Parathyroid adenoma (tissue), 2 donors: Measurements from ENCODE around the gene TMEM158.

Source experiments
- H2AFZ ChIP-seq: fragments of 300-600 bp; sonication (generic); one replicate; pipeline ENCODE4 v1.7.0; 2017; ENCODE audit warnings: antibody characterized with exemption, mild to moderate bottlenecking
- H3K27ac ChIP-seq: fragments of 300-600 bp; sonication (generic); one replicate; pipeline ENCODE4 v1.7.0; 2017
- H3K27me3 ChIP-seq: fragments of 300-600 bp; sonication (generic); one replicate; pipeline ENCODE4 v1.7.0; 2017; ENCODE audit warnings: low read length; ENCODE audit not compliant: control insufficient read depth, insufficient read depth
- H3K36me3 ChIP-seq: fragments of 300-600 bp; sonication (generic); one replicate; pipeline ENCODE4 v1.7.0; 2017; ENCODE audit warnings: low read length; ENCODE audit not compliant: control insufficient read depth, insufficient read depth
- H3K4me1 ChIP-seq: fragments of 300-600 bp; sonication (generic); one replicate; pipeline ENCODE4 v1.7.0; 2017; ENCODE audit warnings: control low read depth
- H3K4me2 ChIP-seq: fragments of 300-600 bp; sonication (generic); one replicate; pipeline ENCODE4 v1.7.0; 2017; ENCODE audit warnings: low read length
- H3K4me3 ChIP-seq: fragments of 300-600 bp; sonication (generic); one replicate; pipeline ENCODE4 v1.7.0; 2017; ENCODE audit warnings: low read depth, low read length
- H3K79me2 ChIP-seq: fragments of 300-600 bp; sonication (generic); one replicate; pipeline ENCODE4 v1.7.0; 2017; ENCODE audit warnings: control low read depth
- H3K9ac ChIP-seq: fragments of 300-600 bp; sonication (generic); one replicate; pipeline ENCODE4 v1.7.0; 2017; ENCODE audit warnings: mild to moderate bottlenecking
- H3K9me3 ChIP-seq: fragments of 300-600 bp; sonication (generic); one replicate; pipeline ENCODE4 v1.7.0; 2017; ENCODE audit warnings: low read length; ENCODE audit not compliant: control insufficient read depth
- TF ChIP-seq, protein P1 (sequence below): fragments of 300-600 bp; sonication (generic); IDR thresholded peaks from one replicate; pipeline ENCODE4 v1.7.0; 2017; ENCODE audit warnings: antibody characterized with exemption, mild to moderate bottlenecking
- donor health status: primary hyperparathyroidism.

TMEM158 gene

DNA sequence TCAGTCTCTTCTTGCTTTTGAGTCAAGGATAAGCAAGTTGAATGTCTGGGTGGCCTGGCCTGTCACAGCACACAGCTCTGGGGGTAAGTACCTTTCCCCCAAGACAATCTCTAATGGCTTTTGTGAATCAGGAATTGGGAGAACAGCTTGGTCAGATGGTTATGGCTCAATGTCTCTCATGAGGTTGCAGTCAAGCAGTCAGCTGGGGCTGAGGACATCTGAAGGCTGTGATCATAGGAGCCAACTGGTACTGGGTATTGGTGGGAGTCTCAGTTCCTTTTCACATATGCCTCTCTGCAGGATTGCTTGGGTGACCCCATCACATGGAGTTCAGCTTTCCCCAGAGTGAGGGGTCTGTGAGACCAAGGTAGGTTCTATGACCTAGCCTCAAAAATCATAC lies 33.0 kb upstream of the TMEM158 start:
- H3K79me2 ChIP-seq, result no peaks in the 10 kb centered on the region
- no peaks in the 10 kb centered on the region for H3K9me3 ChIP-seq
- no peak overlapping the region for H3K4me3 ChIP-seq
- no peak overlapping the region for H2AFZ ChIP-seq
- H3K9ac ChIP-seq, result no peak overlapping the region
- H3K27ac ChIP-seq, result no peak overlapping the region
- H3K36me3 ChIP-seq, result no peaks in the 10 kb centered on the region
- H3K4me1 ChIP-seq, result no peaks in the 10 kb centered on the region
- TF ChIP-seq, protein P1, sequence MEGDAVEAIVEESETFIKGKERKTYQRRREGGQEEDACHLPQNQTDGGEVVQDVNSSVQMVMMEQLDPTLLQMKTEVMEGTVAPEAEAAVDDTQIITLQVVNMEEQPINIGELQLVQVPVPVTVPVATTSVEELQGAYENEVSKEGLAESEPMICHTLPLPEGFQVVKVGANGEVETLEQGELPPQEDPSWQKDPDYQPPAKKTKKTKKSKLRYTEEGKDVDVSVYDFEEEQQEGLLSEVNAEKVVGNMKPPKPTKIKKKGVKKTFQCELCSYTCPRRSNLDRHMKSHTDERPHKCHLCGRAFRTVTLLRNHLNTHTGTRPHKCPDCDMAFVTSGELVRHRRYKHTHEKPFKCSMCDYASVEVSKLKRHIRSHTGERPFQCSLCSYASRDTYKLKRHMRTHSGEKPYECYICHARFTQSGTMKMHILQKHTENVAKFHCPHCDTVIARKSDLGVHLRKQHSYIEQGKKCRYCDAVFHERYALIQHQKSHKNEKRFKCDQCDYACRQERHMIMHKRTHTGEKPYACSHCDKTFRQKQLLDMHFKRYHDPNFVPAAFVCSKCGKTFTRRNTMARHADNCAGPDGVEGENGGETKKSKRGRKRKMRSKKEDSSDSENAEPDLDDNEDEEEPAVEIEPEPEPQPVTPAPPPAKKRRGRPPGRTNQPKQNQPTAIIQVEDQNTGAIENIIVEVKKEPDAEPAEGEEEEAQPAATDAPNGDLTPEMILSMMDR, result no peak
- H3K4me2 ChIP-seq, result no peak overlapping the region
- H3K27me3 ChIP-seq, result no peaks in the 10 kb centered on the region

DNA sequence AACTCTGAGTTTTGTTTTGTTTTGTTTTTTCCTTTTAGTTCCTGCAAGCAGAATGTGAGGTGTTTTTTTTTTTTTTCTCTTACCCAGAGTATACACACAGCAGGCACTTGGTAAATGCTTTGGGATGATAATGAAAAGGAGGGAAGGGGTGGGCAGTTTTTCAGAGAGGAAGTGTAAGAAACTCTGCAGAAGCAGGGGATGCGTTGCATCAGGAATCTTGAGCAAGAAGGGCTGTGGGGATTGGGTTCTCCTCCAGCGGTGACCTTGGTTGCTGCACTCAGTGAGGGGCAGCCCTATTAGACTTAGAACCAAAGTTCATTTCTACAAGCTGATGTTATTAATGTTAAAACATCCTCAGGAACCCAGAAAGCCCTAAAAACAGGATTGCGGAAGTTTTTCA lies 32.2 kb upstream of the TMEM158 start:
- Histone ChIP-seq H3K9ac (no peak overlapping the region), H3K79me2 (no peaks in the 10 kb centered on the region), H3K27ac (no peak overlapping the region), H3K9me3 (no peaks in the 10 kb centered on the region), H3K4me2 (no peak overlapping the region), H2AFZ (no peak overlapping the region), H3K27me3 (no peaks in the 10 kb centered on the region), H3K4me3 (no peak overlapping the region), H3K4me1 (no peaks in the 10 kb centered on the region), H3K36me3 (no peaks in the 10 kb centered on the region)
- TF ChIP-seq, protein P1, result no peak

DNA sequence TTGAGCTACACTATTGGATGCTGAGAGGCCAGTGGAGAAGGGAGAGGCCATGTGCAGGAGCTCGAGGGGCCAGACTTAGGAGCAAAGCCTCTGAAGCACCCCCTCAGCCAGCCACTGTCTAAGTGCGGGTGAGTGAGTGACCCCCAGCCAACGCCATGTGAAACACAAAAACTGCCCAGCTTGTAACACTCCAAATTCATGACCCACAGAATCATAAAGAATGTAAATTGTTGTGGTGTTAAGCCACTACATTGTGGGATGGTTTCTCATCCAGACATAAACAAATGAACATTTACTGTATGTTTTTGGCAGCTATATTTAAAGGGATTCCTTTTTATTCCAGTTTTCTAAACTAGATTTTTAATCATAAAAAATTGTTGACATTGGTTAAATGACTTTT lies 27.2 kb upstream of the TMEM158 start:
- TF ChIP-seq, protein P1, result no peak
- Histone ChIP-seq H2AFZ (no peak overlapping the region), H3K4me1 (no peaks in the 10 kb centered on the region), H3K9ac (no peak overlapping the region), H3K79me2 (no peaks in the 10 kb centered on the region), H3K4me2 (no peak overlapping the region), H3K27ac (no peak overlapping the region), H3K27me3 (no peaks in the 10 kb centered on the region), H3K36me3 (no peaks in the 10 kb centered on the region), H3K4me3 (no peak overlapping the region), H3K9me3 (no peaks in the 10 kb centered on the region)

- Histone ChIP-seq H3K4me2 (no peak overlapping the region), H3K9ac (no peak overlapping the region), H3K27ac (no peak overlapping the region), H3K4me3 (no peak overlapping the region), H3K36me3 (no peaks in the 10 kb centered on the region), H3K9me3 (no peaks in the 10 kb centered on the region), H3K79me2 (no peaks in the 10 kb centered on the region), H2AFZ (no peak overlapping the region), H3K4me1 (no peaks in the 10 kb centered on the region), H3K27me3 (no peaks in the 10 kb centered on the region)
- TF ChIP-seq, protein P1, result no peak
These were observed 26.7 kb upstream of the TMEM158 start for GRCh38 chr3:45252826-45253225.

- Histone ChIP-seq H3K9ac (no peak overlapping the region), H3K36me3 (no peaks in the 10 kb centered on the region)
- TF ChIP-seq, protein P1, result no peak
These were observed 23.3 kb upstream of the TMEM158 start for GRCh38 chr3:45249391-45249790.

More at GRCh38 chr3:45249391-45249790, 23.3 kb upstream of the TMEM158 start:
- H3K27ac ChIP-seq, result no peak overlapping the region
- no peak overlapping the region for H3K4me2 ChIP-seq
- no peak overlapping the region for H3K4me3 ChIP-seq
- no peaks in the 10 kb centered on the region for H3K9me3 ChIP-seq
- no peak overlapping the region for H2AFZ ChIP-seq
- H3K27me3 ChIP-seq, result no peaks in the 10 kb centered on the region
- H3K79me2 ChIP-seq, result no peaks in the 10 kb centered on the region
- H3K4me1 ChIP-seq, result no peaks in the 10 kb centered on the region
